ENCODE measurements around the gene DDX17.

GRCh38 chr22:38456272-38456835 is 49.8 kb downstream of the DDX17 start:
- TF ChIP-seq POLR2A (IDR thresholded peaks at IDR 0.05; ENCODE audit: low read depth, low read length): no peak
- TF ChIP-seq SPI1 (IDR thresholded peaks at IDR 0.05; ENCODE audit: low read depth, low read length): no peak
- TF ChIP-seq POLR2AphosphoS5 (IDR thresholded peaks at IDR 0.05; ENCODE audit: low read depth, low read length): no peak
- no peak for TF ChIP-seq TAF1 (IDR thresholded peaks at IDR 0.05; ENCODE audit: low read depth, low read length)
- TF ChIP-seq POU2F2 (IDR thresholded peaks at IDR 0.05; ENCODE audit: low read depth, low read length): no peak
